Activated gamma-delta T cell (primary cell): ENCODE data around the gene PKP2.

Experiments used
- DNase-seq: peaks from one replicate; lab custom pipeline; 2025; lab: John Stamatoyannopoulos, UW

Gene PKP2

GRCh38 chr12:32811686-32812392 lies 84.7 kb downstream of the PKP2 start:
- DNase-seq: no peak

- DNase-seq: no peak
Observed at GRCh38 chr12:32809846-32810245, 86.7 kb downstream of the PKP2 start.

- no peak for DNase-seq
Observed at GRCh38 chr12:32809196-32809595, 87.4 kb downstream of the PKP2 start.

GRCh38 chr12:32804301-32804700 lies 92.3 kb downstream of the PKP2 start:
- DNase-seq: no peak

- DNase-seq: no peak
Observed at GRCh38 chr12:32801269-32801980, 95.2 kb downstream of the PKP2 start.

- DNase-seq: no peak
Observed at GRCh38 chr12:32794281-32794680, 102.3 kb downstream of the PKP2 start.

- DNase-seq: no peak
Observed at GRCh38 chr12:32789916-32790315, 106.7 kb downstream of the PKP2 start.

GRCh38 chr12:32789446-32789845 lies 107.1 kb downstream of the PKP2 start:
- DNase-seq: no peak

- DNase-seq: no peak
Observed at GRCh38 chr12:32788405-32788804, 108.2 kb downstream of the PKP2 start.

- DNase-seq: no peak
Observed at GRCh38 chr12:32785557-32785956, 111.0 kb downstream of the PKP2 start.

- no peak for DNase-seq
Observed at GRCh38 chr12:32783029-32783428, 113.5 kb downstream of the PKP2 start.

- DNase-seq: no peak
Observed at GRCh38 chr12:32780071-32780470, 116.5 kb downstream of the PKP2 start.

GRCh38 chr12:32777691-32778175 lies 118.8 kb downstream of the PKP2 start:
- no peak for DNase-seq

- DNase-seq: no peak
Observed at GRCh38 chr12:32777159-32777558, 119.4 kb downstream of the PKP2 start.

GRCh38 chr12:32776258-32776657 lies 120.3 kb downstream of the PKP2 start:
- DNase-seq: no peak

GRCh38 chr12:32773691-32774090 lies 122.9 kb downstream of the PKP2 start:
- no peak for DNase-seq

GRCh38 chr12:32770141-32770540 lies 126.4 kb downstream of the PKP2 start:
- DNase-seq: no peak

- no peak for DNase-seq
Observed at GRCh38 chr12:32768518-32768917, 128.1 kb downstream of the PKP2 start.

- no peak for DNase-seq
Observed at GRCh38 chr12:32765906-32766305, 130.7 kb downstream of the PKP2 start.

GRCh38 chr12:32761716-32762115 lies 134.9 kb downstream of the PKP2 start:
- DNase-seq: no peak

- no peak for DNase-seq
Observed at GRCh38 chr12:32757157-32757556, 139.4 kb downstream of the PKP2 start.

- no peak for DNase-seq
Observed at GRCh38 chr12:32756476-32757066, 140.0 kb downstream of the PKP2 start.
